HCT116 (cell line): ENCODE data around the gene SERPINA3. TPM values are rescaled to one million over a fixed set of nuclear protein-coding genes. Genes with fewer than 3 reads are reported as not detected.

Experiments used
- ATAC-seq: fragments of 200-7000 bp; cut with Tn5 transposase; 2 replicates; pipeline ENCODE4 v1.9.1; 2020; ENCODE audit warnings: mild to moderate bottlenecking, moderate library complexity
- BruUV-seq: library from RNA; stranded (reverse); fragments of 400-500 nt; replicated peaks from 2 replicates; lab custom pipeline; 2021; lab: Mats Ljungman, UMichigan
- CTCF ChIA-PET: fragments of 300-600 bp; sonication (Branson Sonifier 250); formaldehyde crosslinking; loops from one replicate; lab custom pipeline; 2021; ENCODE audit warnings: antibody characterized with exemption; lab: Charles Lee
- POLR2A ChIA-PET: fragments of 300-600, 350-600 bp; sonication (Branson Sonifier 250); formaldehyde crosslinking; loops from one replicate; lab custom pipeline; 2021; ENCODE audit warnings: antibody characterized with exemption; lab: Charles Lee
- RAD21 ChIA-PET, 2 experiments: fragments of 300-600 bp; sonication (Branson Sonifier 250); formaldehyde crosslinking; loops; one replicate each; lab custom pipeline; 2023; ENCODE audit warnings: low total read pairs in 2 of 2; ENCODE audit not compliant: uncharacterized antibody in 2 of 2, unreplicated experiment in 2 of 2, low non-redundant PET in 1 of 2; lab: Charles Lee
- DNase-seq: peaks from one replicate; pipeline ENCODE4 v3.0.0-alpha.2; 2010; ENCODE audit warnings: low read depth, low spot score
- H2AFZ ChIP-seq: fragments of 200-600 bp; shearing (Covaris generic), sonication (generic); 2 replicates; pipeline ENCODE4 v1.6.1; 2017; ENCODE audit warnings: low read depth, mixed run types, mixed read lengths, antibody characterized with exemption, low read length; ENCODE audit not compliant: poor library complexity, severe bottlenecking
- H3K27ac ChIP-seq: 2 replicates; pipeline ENCODE4 v1.5.1; 2012; ENCODE audit warnings: low read depth, low read length
- H3K27me3 ChIP-seq: fragments of 200-600 bp; sonication (generic); 2 replicates; pipeline ENCODE4 v1.6.1; 2016; ENCODE audit warnings: mixed run types, low read length, mixed read lengths; ENCODE audit not compliant: insufficient read depth
- H3K36me3 ChIP-seq, 2 experiments: fragments of 200-500 bp in 1 of 2; fragments of 200-600 bp in 1 of 2; sonication (Bioruptor generic) in 1 of 2; sonication (generic) in 1 of 2; 2 replicates each; pipeline versions ENCODE4 v1.5.1 to v1.6.1; 2014 to 2016; ENCODE audit warnings: low read length in 2 of 2, inconsistent platforms in 1 of 2, mixed read lengths in 1 of 2, mixed run types in 1 of 2; ENCODE audit not compliant: insufficient read depth in 2 of 2, control insufficient read depth in 1 of 2
- H3K4me1 ChIP-seq, 2 experiments: fragments of 200-600 bp in 1 of 2; sonication (generic) in 1 of 2; 2 replicates each; pipeline versions ENCODE4 v1.5.1 to v1.6.1; 2012 to 2017; ENCODE audit warnings: low read length in 2 of 2, inconsistent platforms in 1 of 2, mild to moderate bottlenecking in 1 of 2, mixed read lengths in 1 of 2, mixed run types in 1 of 2, moderate library complexity in 1 of 2; ENCODE audit not compliant: insufficient read depth in 2 of 2, control insufficient read depth in 1 of 2
- H3K4me2 ChIP-seq: fragments of 200-600 bp; sonication (generic); 2 replicates; pipeline ENCODE4 v1.6.1; 2017; ENCODE audit warnings: mixed run types, low read length, mixed read lengths
- H3K4me3 ChIP-seq, 2 experiments: fragments of 200-600 bp in 1 of 2; sonication (generic) in 1 of 2; replicated peaks in 1 of 2; 2 replicates each; pipeline ENCODE4 v1.5.1; 2011 to 2016; ENCODE audit warnings: low read length in 2 of 2, control low read depth in 1 of 2, low read depth in 1 of 2, mild to moderate bottlenecking in 1 of 2, mixed read lengths in 1 of 2, mixed run types in 1 of 2
- H3K79me2 ChIP-seq: fragments of 200-600 bp; sonication (generic); 2 replicates; pipeline ENCODE4 v1.6.1; 2017; ENCODE audit warnings: mild to moderate bottlenecking, mixed run types, low read length, moderate library complexity, mixed read lengths; ENCODE audit not compliant: insufficient read depth
- H3K9ac ChIP-seq: fragments of 200-600 bp; sonication (generic); 2 replicates; pipeline ENCODE4 v1.6.1; 2016; ENCODE audit warnings: low read length, mixed read lengths
- H3K9me2 ChIP-seq: fragments of 200-600 bp; sonication (generic), shearing (Covaris generic); 2 replicates; pipeline ENCODE4 v1.6.1; 2017; ENCODE audit warnings: mixed run types, mild to moderate bottlenecking, moderate library complexity; ENCODE audit not compliant: insufficient read depth
- H3K9me3 ChIP-seq, 2 experiments: fragments of 200-500 bp in 1 of 2; fragments of 200-600 bp in 1 of 2; sonication (Bioruptor generic) in 1 of 2; sonication (generic) in 1 of 2; 2 replicates each; pipeline ENCODE4 v1.6.1; 2014 to 2017; ENCODE audit warnings: low read length in 2 of 2, mixed read lengths in 2 of 2, inconsistent platforms in 1 of 2, low read depth in 1 of 2, mild to moderate bottlenecking in 1 of 2, mixed run types in 1 of 2, moderate library complexity in 1 of 2; ENCODE audit not compliant: control insufficient read depth in 1 of 2, insufficient read depth in 1 of 2
- H4K20me1 ChIP-seq: fragments of 200-600 bp; sonication (generic), shearing (Covaris generic); 2 replicates; pipeline ENCODE4 v1.6.1; 2017; ENCODE audit warnings: mixed run types, mild to moderate bottlenecking, moderate library complexity; ENCODE audit not compliant: insufficient read depth
- RAD21 ChIP-seq: IDR thresholded peaks from 2 replicates; pipeline ENCODE4 v1.6.1; 2012; ENCODE audit warnings: low read depth, mild to moderate bottlenecking
- SRF ChIP-seq: IDR thresholded peaks from 2 replicates; pipeline ENCODE4 v1.6.1; 2012; ENCODE audit warnings: low read depth
- ZNF274 ChIP-seq: fragments of 200-500 bp; sonication (Bioruptor generic); IDR thresholded peaks from 2 replicates; pipeline ENCODE4 v1.6.1; 2014; ENCODE audit warnings: mild to moderate bottlenecking, low read depth, low read length, inconsistent platforms
- intact Hi-C: fragments of 100-400 bp; cut with micrococcal nuclease; formaldehyde crosslinking; loops from 2 replicates; pipeline ENCODE4 v1.10.0; 2022
- total RNA-seq: library from RNA; stranded (reverse); gene quantifications from one replicate; pipeline ENCODE4 v1.2.1, GENCODE V29; 2021; ENCODE audit not compliant: unreplicated experiment
- TF ChIP-seq, protein P1 (sequence below): IDR thresholded peaks from 2 replicates; pipeline ENCODE4 v1.6.1; 2012; ENCODE audit warnings: low read depth
- TF ChIP-seq, protein P2 (sequence below): IDR thresholded peaks from 2 replicates; pipeline ENCODE4 v1.6.1; 2012
- TF ChIP-seq, protein P3 (sequence below), 3 experiments: fragments of 200-600 bp in 1 of 3; sonication (generic) in 1 of 3; IDR thresholded peaks in 2 of 3; conservative IDR thresholded peaks in 1 of 3; 2 replicates each; pipeline ENCODE4 v1.5.1; 2012 to 2017; ENCODE audit warnings: low read depth in 2 of 3, low read length in 2 of 3, antibody characterized with exemption in 1 of 3, borderline replicate concordance in 1 of 3, control low read depth in 1 of 3, mild to moderate bottlenecking in 1 of 3, mixed read lengths in 1 of 3, mixed run types in 1 of 3, moderate library complexity in 1 of 3; ENCODE audit not compliant: insufficient read depth in 1 of 3

SERPINA3 gene
- total RNA-seq, 1 experiment from 2014 or later = 4.3 TPM

DNA sequence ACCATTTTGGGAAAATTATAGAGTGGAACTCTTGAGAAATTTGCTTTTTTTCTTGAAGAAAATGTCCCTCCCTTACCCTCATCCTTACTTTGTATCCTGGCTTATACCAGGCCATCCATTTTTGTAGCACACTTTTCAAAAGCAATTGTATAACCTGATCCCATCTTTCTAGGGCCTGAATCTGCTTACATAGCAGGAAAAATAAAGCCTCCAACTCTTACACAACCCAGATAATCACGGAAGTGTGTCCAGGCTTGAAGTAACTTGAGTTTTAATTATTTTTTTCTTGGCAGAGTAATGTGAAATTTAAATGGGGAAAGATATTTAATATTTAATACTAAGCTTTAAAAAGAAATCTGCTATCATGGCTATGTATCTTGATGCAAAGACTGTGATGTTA, 23.0 kb downstream of the SERPINA3 start:
- TF ChIP-seq, protein P1, sequence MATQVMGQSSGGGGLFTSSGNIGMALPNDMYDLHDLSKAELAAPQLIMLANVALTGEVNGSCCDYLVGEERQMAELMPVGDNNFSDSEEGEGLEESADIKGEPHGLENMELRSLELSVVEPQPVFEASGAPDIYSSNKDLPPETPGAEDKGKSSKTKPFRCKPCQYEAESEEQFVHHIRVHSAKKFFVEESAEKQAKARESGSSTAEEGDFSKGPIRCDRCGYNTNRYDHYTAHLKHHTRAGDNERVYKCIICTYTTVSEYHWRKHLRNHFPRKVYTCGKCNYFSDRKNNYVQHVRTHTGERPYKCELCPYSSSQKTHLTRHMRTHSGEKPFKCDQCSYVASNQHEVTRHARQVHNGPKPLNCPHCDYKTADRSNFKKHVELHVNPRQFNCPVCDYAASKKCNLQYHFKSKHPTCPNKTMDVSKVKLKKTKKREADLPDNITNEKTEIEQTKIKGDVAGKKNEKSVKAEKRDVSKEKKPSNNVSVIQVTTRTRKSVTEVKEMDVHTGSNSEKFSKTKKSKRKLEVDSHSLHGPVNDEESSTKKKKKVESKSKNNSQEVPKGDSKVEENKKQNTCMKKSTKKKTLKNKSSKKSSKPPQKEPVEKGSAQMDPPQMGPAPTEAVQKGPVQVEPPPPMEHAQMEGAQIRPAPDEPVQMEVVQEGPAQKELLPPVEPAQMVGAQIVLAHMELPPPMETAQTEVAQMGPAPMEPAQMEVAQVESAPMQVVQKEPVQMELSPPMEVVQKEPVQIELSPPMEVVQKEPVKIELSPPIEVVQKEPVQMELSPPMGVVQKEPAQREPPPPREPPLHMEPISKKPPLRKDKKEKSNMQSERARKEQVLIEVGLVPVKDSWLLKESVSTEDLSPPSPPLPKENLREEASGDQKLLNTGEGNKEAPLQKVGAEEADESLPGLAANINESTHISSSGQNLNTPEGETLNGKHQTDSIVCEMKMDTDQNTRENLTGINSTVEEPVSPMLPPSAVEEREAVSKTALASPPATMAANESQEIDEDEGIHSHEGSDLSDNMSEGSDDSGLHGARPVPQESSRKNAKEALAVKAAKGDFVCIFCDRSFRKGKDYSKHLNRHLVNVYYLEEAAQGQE = no peak
- TF ChIP-seq, protein P2, sequence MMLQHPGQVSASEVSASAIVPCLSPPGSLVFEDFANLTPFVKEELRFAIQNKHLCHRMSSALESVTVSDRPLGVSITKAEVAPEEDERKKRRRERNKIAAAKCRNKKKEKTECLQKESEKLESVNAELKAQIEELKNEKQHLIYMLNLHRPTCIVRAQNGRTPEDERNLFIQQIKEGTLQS = no peak
- TF ChIP-seq SRF (no peak), ZNF274 (no peak), RAD21 (no peak)
- TF ChIP-seq, protein P3, sequence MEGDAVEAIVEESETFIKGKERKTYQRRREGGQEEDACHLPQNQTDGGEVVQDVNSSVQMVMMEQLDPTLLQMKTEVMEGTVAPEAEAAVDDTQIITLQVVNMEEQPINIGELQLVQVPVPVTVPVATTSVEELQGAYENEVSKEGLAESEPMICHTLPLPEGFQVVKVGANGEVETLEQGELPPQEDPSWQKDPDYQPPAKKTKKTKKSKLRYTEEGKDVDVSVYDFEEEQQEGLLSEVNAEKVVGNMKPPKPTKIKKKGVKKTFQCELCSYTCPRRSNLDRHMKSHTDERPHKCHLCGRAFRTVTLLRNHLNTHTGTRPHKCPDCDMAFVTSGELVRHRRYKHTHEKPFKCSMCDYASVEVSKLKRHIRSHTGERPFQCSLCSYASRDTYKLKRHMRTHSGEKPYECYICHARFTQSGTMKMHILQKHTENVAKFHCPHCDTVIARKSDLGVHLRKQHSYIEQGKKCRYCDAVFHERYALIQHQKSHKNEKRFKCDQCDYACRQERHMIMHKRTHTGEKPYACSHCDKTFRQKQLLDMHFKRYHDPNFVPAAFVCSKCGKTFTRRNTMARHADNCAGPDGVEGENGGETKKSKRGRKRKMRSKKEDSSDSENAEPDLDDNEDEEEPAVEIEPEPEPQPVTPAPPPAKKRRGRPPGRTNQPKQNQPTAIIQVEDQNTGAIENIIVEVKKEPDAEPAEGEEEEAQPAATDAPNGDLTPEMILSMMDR (IDR thresholded peaks at IDR 0.05 in 2 of 3, conservative IDR thresholded peaks at IDR 0.05 in 1 of 3; ENCODE audit: borderline replicate concordance in 1 of 3, insufficient read depth in 1 of 3, low read depth in 2 of 3, low read length in 2 of 3) = no peak
- TF ChIP-seq, all 23 proteins: peak for 0
- Histone ChIP-seq H3K4me2 (no peak overlapping the region), H3K9me2 (no peaks in the 10 kb centered on the region), H3K79me2 (no peaks in the 10 kb centered on the region), H3K9me3 (no peaks in the 10 kb centered on the region), H3K9ac (no peak overlapping the region), H4K20me1 (no peaks in the 10 kb centered on the region), H3K27ac (no peak overlapping the region), H2AFZ (no peak overlapping the region), H3K4me3 (no peak overlapping the region), H3K36me3 (no peaks in the 10 kb centered on the region), H3K27me3 (peaks cover 12% of the 10 kb centered on the region; the same call in 1 of the 2 replicates), H3K4me1 (peaks cover 0 to 4% of the 10 kb centered on the region in 2 experiments; a peak in 1 of 4 replicates)
- ChIA-PET POLR2A (no interaction called here), CTCF (no interaction called here), RAD21 (no interaction called here)
- DNase-seq = no peak
- intact Hi-C loops = no loop called here
- BruUV-seq = no TSS peak
- no peak for ATAC-seq
